ENCODE data around the gene COPS7B. TPM values are rescaled to one million over a fixed set of nuclear protein-coding genes. Genes with fewer than 3 reads are reported as not detected.
A peak's percentile ranks its signal among the peaks of the same experiment; 100 is the strongest.

COPS7B gene
- total and polyA plus RNA-seq, 9 of the 15 experiments (the other 6 are each of a cell fraction or from before 2014, with no cell fraction given): 6.0 to 50.7 (median 21.8) TPM

- TF ChIP-seq CHD7 (IDR thresholded peaks at IDR 0.05; ENCODE audit: low read depth, low read length) (no peak), HOMEZ (CRISPR knock-in tag; IDR thresholded peaks at IDR 0.05) (no peak), ZNF644 (tag; IDR thresholded peaks at IDR 0.05; ENCODE audit: low read depth) (peak; percentile 74; the same call in 1 of the 2 replicates), RBFOX2 (IDR thresholded peaks at IDR 0.05; ENCODE audit: low read depth, low read length) (peak; percentile 63), NR4A1 (CRISPR knock-in tag; IDR thresholded peaks at IDR 0.05) (no peak), NR4A1 (tag; IDR thresholded peaks at IDR 0.05) (peak; percentile 72), KAT8 (IDR thresholded peaks at IDR 0.05; ENCODE audit: low read depth) (no peak), CREB1 (IDR thresholded peaks at IDR 0.05) (peak; percentile 86), CREB1 (CRISPR knock-in tag; IDR thresholded peaks at IDR 0.05) (peak; percentile 80; the same call in 1 of the 2 replicates), SPI1 (IDR thresholded peaks at IDR 0.05; ENCODE audit: borderline replicate concordance, low read depth, low read length) (peak; percentile 58; the same call in 1 of the 2 replicates), MLLT1 (IDR thresholded peaks at IDR 0.05) (0 out of 4 replicates have a peak, but pooled peaks of 1 of the 2 experiments have one; percentile 26), ZNF263 (CRISPR knock-in tag; IDR thresholded peaks at IDR 0.05; ENCODE audit: borderline replicate concordance) (peak; percentile 48; the same call in 1 of the 2 replicates), HDAC8 (tag; IDR thresholded peaks at IDR 0.05) (no peak)
Observed at GRCh38 chr2:231780909-231781797, 5.1 kb upstream of the COPS7B start, which contains the start of gene PDE6D (continued).
